HEK293 (cell line): Measurements from ENCODE around the gene FAM120B.

Experiments
- CTCF ChIA-PET: fragments of 350-600 bp; formaldehyde crosslinking; extraction: SDS; loops from one replicate; lab custom pipeline; 2021; ENCODE audit warnings: antibody characterized with exemption; lab: Yijun Ruan, JAX
- POLR2A ChIA-PET: fragments of 300-600 bp; formaldehyde crosslinking; extraction: SDS; loops from one replicate; lab custom pipeline; 2020; ENCODE audit warnings: antibody characterized with exemption, inconsistent platforms; lab: Yijun Ruan, JAX
- H3K27ac ChIP-seq: fragments of 200-500 bp; sonication (Bioruptor generic); 2 replicates; pipeline ENCODE4 v1.5.1; 2014; ENCODE audit warnings: low read depth, low read length, control low read depth, inconsistent platforms; ENCODE audit errors: extremely low read depth
- H3K36me3 ChIP-seq, 2 experiments: fragments of 200-500 bp in 1 of 2; sonication (Bioruptor generic) in 1 of 2; 1 replicate in 1 of 2; 2 replicates in 1 of 2; pipeline ENCODE4 v1.5.1; 2014 to 2017; ENCODE audit warnings: inconsistent platforms in 2 of 2, low read length in 2 of 2; ENCODE audit not compliant: control insufficient read depth in 2 of 2, insufficient read depth in 1 of 2
- H3K4me1 ChIP-seq: fragments of 200-500 bp; sonication (Bioruptor generic); 2 replicates; pipeline ENCODE4 v1.5.1; 2014; ENCODE audit warnings: mild to moderate bottlenecking, low read length, inconsistent platforms; ENCODE audit not compliant: control insufficient read depth, insufficient read depth
- H3K4me3 ChIP-seq: 2 replicates; pipeline ENCODE4 v1.5.1; 2011; ENCODE audit warnings: low read depth, mild to moderate bottlenecking, control low read depth, low read length, moderate library complexity
- H3K9me3 ChIP-seq: fragments of 200-500 bp; sonication (Bioruptor generic); 2 replicates; pipeline ENCODE4 v1.5.1; 2014; ENCODE audit warnings: low read depth, low read length, inconsistent platforms; ENCODE audit not compliant: control insufficient read depth, insufficient read depth
- BCL11A ChIP-seq: fragments of 450-650 bp; formaldehyde crosslinking; IDR thresholded peaks from 2 replicates; pipeline ENCODE4 v1.5.1; 2016; ENCODE audit warnings: low read depth, missing biosample characterization, missing genetic modification characterization
- FEZF1 ChIP-seq: fragments of 450-650 bp; formaldehyde crosslinking; IDR thresholded peaks from 2 replicates; pipeline ENCODE4 v1.5.1; 2016; ENCODE audit warnings: missing biosample characterization, missing genetic modification characterization
- KLF10 ChIP-seq: fragments of 450-650 bp; IDR thresholded peaks from 2 replicates; pipeline ENCODE4 v1.5.1; 2018; ENCODE audit warnings: missing biosample characterization, mild to moderate bottlenecking, missing genetic modification characterization
- KLF8 ChIP-seq: fragments of 450-650 bp; formaldehyde crosslinking; IDR thresholded peaks from 2 replicates; pipeline ENCODE4 v1.5.1; 2016; ENCODE audit warnings: missing biosample characterization, missing genetic modification characterization
- MEIS1 ChIP-seq: sonication (generic); formaldehyde crosslinking; IDR thresholded peaks from 2 replicates; pipeline ENCODE4 v1.8.1; 2022; ENCODE audit warnings: missing genetic modification reagents, mild to moderate bottlenecking, borderline replicate concordance
- SCRT2 ChIP-seq: fragments of 450-650 bp; formaldehyde crosslinking; IDR thresholded peaks from 2 replicates; pipeline ENCODE4 v1.5.1; 2016; ENCODE audit warnings: missing biosample characterization, missing genetic modification characterization
- SP3 ChIP-seq: fragments of 450-650 bp; formaldehyde crosslinking; IDR thresholded peaks from 2 replicates; pipeline ENCODE4 v1.5.1; 2016; ENCODE audit warnings: missing biosample characterization, missing genetic modification characterization
- SP7 ChIP-seq: fragments of 450-650 bp; formaldehyde crosslinking; IDR thresholded peaks from 2 replicates; pipeline ENCODE4 v1.5.1; 2016; ENCODE audit warnings: missing biosample characterization, missing genetic modification characterization
- ZFHX2 ChIP-seq: fragments of 450-650 bp; formaldehyde crosslinking; conservative IDR thresholded peaks from 2 replicates; pipeline ENCODE4 v1.5.1; 2016; ENCODE audit warnings: missing biosample characterization, missing genetic modification characterization
- ZFP3 ChIP-seq: fragments of 450-650 bp; formaldehyde crosslinking; IDR thresholded peaks from 2 replicates; pipeline ENCODE4 v1.5.1; 2016; ENCODE audit warnings: low read depth, missing biosample characterization, missing genetic modification characterization
- ZNF114 ChIP-seq: fragments of 450-650 bp; formaldehyde crosslinking; IDR thresholded peaks from 2 replicates; pipeline ENCODE4 v1.5.0; 2017; ENCODE audit warnings: missing biosample characterization, missing genetic modification characterization
- ZNF174 ChIP-seq: fragments of 450-650 bp; formaldehyde crosslinking; IDR thresholded peaks from 2 replicates; pipeline ENCODE4 v1.5.0; 2017; ENCODE audit warnings: missing biosample characterization, mild to moderate bottlenecking, missing genetic modification characterization
- ZNF223 ChIP-seq: fragments of 450-650 bp; formaldehyde crosslinking; IDR thresholded peaks from 2 replicates; pipeline ENCODE4 v1.5.1; 2016; ENCODE audit warnings: missing biosample characterization, missing genetic modification characterization
- ZNF266 ChIP-seq: fragments of 450-650 bp; formaldehyde crosslinking; IDR thresholded peaks from 2 replicates; pipeline ENCODE4 v1.5.1; 2016; ENCODE audit warnings: missing biosample characterization, missing genetic modification characterization, low read depth
- ZNF621 ChIP-seq: fragments of 450-650 bp; formaldehyde crosslinking; IDR thresholded peaks from 2 replicates; pipeline ENCODE4 v1.5.1; 2017; ENCODE audit warnings: missing biosample characterization, missing genetic modification characterization
- TF ChIP-seq, protein P1 (sequence below): fragments of 450-650 bp; formaldehyde crosslinking; IDR thresholded peaks from 2 replicates; pipeline ENCODE4 v1.5.1; 2016; ENCODE audit warnings: missing biosample characterization, missing genetic modification characterization
- TF ChIP-seq, protein P2 (sequence below): fragments of 450-650 bp; formaldehyde crosslinking; IDR thresholded peaks from 2 replicates; pipeline ENCODE4 v1.5.1; 2016; ENCODE audit warnings: missing biosample characterization, missing genetic modification characterization
- TF ChIP-seq, protein P3 (sequence below): fragments of 450-650 bp; formaldehyde crosslinking; IDR thresholded peaks from 2 replicates; pipeline ENCODE4 v1.5.1; 2016; ENCODE audit warnings: missing biosample characterization, missing genetic modification characterization, borderline replicate concordance
- TF ChIP-seq, protein P4 (sequence below): fragments of 450-650 bp; formaldehyde crosslinking; IDR thresholded peaks from 2 replicates; pipeline ENCODE4 v1.5.1; 2016; ENCODE audit warnings: missing biosample characterization, missing genetic modification characterization

Gene FAM120B

DNA sequence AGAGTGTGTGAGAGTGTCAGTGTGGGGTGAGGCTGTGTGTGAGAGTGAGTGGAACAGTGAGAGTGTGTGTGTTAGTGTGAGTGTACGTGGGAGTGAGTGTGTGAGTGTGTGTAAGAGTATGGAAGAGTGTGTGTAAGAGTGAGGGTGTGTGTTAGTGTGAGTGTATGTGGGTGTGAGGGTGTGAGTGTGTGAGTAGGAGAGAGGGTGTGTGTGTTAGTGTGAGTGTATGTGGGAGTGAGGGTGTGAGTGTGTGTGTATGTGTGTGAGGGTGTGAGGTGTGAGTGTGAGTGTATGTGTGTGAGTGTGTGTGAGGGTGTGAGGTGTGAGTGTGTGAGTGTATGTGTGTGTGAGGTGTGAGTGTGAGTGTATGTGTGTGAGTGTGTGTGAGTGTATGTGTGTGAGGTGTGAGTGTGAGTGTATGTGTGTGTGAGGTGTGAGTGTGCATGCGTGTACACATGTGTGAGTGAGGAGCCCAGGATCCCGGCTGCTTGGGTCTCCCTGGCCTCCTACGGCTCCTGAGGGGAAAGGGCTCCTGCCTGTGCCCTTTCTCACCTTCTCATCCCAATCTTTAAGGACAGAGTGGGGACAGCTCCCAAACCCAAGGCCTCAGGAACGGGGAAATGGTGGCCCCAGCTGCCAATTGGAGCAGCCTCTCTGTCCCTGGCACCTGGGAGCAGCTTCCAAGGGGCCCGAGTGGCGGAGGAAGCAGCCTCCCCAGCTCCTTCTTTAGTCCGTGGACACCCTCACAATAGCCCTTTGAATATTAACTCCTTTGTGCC is 146.4 kb downstream of the FAM120B start (continued):
- TF ChIP-seq ZFHX2 (tag by site-specific recombination) (peak; percentile 82), ZNF266 (no peak), FEZF1 (tag by site-specific recombination) (no peak), KLF8 (no peak), SP7 (tag by site-specific recombination) (no peak), ZNF174 (tag by site-specific recombination) (no peak), ZNF621 (tag by site-specific recombination) (no peak)
- TF ChIP-seq, protein P1, sequence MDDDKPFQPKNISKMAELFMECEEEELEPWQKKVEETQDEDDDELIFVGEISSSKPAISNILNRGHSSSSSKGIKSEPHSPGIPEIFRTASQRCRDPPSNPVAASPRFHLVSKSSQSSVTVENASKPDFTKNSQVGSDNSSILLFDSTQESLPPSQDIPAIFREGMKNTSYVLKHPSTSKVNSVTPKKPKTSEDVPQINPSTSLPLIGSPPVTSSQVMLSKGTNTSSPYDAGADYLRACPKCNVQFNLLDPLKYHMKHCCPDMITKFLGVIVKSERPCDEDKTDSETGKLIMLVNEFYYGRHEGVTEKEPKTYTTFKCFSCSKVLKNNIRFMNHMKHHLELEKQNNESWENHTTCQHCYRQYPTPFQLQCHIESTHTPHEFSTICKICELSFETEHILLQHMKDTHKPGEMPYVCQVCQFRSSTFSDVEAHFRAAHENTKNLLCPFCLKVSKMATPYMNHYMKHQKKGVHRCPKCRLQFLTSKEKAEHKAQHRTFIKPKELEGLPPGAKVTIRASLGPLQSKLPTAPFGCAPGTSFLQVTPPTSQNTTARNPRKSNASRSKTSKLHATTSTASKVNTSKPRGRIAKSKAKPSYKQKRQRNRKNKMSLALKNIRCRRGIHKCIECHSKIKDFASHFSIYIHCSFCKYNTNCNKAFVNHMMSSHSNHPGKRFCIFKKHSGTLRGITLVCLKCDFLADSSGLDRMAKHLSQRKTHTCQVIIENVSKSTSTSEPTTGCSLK (tag by site-specific recombination), result no peak
- TF ChIP-seq, protein P2, sequence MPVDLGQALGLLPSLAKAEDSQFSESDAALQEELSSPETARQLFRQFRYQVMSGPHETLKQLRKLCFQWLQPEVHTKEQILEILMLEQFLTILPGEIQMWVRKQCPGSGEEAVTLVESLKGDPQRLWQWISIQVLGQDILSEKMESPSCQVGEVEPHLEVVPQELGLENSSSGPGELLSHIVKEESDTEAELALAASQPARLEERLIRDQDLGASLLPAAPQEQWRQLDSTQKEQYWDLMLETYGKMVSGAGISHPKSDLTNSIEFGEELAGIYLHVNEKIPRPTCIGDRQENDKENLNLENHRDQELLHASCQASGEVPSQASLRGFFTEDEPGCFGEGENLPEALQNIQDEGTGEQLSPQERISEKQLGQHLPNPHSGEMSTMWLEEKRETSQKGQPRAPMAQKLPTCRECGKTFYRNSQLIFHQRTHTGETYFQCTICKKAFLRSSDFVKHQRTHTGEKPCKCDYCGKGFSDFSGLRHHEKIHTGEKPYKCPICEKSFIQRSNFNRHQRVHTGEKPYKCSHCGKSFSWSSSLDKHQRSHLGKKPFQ (tag by site-specific recombination), result peak; percentile 97
- TF ChIP-seq, protein P3, sequence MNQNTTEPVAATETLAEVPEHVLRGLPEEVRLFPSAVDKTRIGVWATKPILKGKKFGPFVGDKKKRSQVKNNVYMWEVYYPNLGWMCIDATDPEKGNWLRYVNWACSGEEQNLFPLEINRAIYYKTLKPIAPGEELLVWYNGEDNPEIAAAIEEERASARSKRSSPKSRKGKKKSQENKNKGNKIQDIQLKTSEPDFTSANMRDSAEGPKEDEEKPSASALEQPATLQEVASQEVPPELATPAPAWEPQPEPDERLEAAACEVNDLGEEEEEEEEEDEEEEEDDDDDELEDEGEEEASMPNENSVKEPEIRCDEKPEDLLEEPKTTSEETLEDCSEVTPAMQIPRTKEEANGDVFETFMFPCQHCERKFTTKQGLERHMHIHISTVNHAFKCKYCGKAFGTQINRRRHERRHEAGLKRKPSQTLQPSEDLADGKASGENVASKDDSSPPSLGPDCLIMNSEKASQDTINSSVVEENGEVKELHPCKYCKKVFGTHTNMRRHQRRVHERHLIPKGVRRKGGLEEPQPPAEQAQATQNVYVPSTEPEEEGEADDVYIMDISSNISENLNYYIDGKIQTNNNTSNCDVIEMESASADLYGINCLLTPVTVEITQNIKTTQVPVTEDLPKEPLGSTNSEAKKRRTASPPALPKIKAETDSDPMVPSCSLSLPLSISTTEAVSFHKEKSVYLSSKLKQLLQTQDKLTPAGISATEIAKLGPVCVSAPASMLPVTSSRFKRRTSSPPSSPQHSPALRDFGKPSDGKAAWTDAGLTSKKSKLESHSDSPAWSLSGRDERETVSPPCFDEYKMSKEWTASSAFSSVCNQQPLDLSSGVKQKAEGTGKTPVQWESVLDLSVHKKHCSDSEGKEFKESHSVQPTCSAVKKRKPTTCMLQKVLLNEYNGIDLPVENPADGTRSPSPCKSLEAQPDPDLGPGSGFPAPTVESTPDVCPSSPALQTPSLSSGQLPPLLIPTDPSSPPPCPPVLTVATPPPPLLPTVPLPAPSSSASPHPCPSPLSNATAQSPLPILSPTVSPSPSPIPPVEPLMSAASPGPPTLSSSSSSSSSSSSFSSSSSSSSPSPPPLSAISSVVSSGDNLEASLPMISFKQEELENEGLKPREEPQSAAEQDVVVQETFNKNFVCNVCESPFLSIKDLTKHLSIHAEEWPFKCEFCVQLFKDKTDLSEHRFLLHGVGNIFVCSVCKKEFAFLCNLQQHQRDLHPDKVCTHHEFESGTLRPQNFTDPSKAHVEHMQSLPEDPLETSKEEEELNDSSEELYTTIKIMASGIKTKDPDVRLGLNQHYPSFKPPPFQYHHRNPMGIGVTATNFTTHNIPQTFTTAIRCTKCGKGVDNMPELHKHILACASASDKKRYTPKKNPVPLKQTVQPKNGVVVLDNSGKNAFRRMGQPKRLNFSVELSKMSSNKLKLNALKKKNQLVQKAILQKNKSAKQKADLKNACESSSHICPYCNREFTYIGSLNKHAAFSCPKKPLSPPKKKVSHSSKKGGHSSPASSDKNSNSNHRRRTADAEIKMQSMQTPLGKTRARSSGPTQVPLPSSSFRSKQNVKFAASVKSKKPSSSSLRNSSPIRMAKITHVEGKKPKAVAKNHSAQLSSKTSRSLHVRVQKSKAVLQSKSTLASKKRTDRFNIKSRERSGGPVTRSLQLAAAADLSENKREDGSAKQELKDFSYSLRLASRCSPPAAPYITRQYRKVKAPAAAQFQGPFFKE (tag by site-specific recombination), result no peak

DNA sequence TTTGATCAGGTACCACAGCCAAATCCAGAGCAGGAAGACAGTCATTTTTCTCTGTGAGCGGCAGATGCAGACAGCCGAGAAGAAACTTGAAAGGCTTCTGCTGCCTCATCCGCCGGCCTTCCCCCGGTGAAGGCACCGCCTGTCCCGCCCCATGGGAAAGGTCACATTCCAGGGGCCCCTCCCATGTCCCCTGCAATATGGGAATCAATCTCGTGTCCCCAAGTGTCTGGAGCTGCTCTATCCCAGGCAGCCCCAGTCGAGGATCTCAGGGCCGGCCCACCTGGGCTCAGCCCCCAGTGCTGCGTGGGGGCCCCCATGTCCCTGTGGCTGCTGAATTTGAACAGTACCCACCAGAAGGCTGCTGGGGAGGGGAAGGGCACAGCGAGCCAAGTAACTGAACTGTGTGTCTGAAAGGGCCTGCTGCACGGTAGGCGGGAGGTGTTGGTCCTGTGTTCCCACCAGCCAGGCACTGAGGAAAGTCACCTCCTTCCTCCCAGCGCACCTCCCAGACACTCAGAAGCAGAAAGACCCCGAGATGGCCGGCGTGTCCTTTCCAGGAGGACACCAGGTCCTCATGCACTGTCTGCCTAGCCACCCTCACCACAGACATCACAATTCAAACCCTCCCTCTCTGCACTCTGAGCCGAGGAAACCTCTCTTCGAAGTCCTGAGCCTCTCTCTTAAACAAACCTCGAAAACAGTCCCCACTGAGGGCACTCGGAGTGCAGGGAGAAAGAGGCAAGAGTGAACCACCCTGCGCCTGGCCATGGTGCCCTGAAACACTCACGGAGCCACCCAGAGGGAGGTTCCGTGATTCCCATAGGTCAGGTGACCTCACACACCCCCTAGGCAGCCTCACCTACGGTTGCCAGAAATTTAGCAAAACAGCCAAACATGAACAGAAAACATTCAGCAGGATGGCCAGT is 147.3 kb downstream of the FAM120B start:
- Histone ChIP-seq H3K9me3 (no peaks in the 10 kb centered on the region), H3K4me1 (no peaks in the 10 kb centered on the region), H3K4me3 (no peak overlapping the region), H3K36me3 (no peaks in the 10 kb centered on the region), H3K27ac (no peak overlapping the region)
- POLR2A ChIA-PET, result no interaction called here
- CTCF ChIA-PET, result no interaction called here
- no peak for TF ChIP-seq BCL11A
- no peak for TF ChIP-seq ZNF223 (tag by site-specific recombination)
- no peak for TF ChIP-seq SCRT2
- no peak for TF ChIP-seq MEIS1 (CRISPR knock-in tag)
- TF ChIP-seq ZFP3, result no peak
- no peak for TF ChIP-seq KLF10 (tag by site-specific recombination)
- no peak for TF ChIP-seq SP3 (tag by site-specific recombination)
- TF ChIP-seq, protein P4, sequence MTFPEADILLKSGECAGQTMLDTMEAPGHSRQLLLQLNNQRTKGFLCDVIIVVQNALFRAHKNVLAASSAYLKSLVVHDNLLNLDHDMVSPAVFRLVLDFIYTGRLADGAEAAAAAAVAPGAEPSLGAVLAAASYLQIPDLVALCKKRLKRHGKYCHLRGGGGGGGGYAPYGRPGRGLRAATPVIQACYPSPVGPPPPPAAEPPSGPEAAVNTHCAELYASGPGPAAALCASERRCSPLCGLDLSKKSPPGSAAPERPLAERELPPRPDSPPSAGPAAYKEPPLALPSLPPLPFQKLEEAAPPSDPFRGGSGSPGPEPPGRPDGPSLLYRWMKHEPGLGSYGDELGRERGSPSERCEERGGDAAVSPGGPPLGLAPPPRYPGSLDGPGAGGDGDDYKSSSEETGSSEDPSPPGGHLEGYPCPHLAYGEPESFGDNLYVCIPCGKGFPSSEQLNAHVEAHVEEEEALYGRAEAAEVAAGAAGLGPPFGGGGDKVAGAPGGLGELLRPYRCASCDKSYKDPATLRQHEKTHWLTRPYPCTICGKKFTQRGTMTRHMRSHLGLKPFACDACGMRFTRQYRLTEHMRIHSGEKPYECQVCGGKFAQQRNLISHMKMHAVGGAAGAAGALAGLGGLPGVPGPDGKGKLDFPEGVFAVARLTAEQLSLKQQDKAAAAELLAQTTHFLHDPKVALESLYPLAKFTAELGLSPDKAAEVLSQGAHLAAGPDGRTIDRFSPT, result no peak
- TF ChIP-seq ZNF114, result no peak
